DOHH2 (cell line): Measurements from ENCODE around the gene TNFSF15.

Experiments
- H3F3A ChIP-seq: fragments of 200-600 bp; sonication (generic), shearing (Covaris generic); 2 replicates; pipeline ENCODE4 v1.6.0; 2016; ENCODE audit warnings: antibody characterized with exemption, mild to moderate bottlenecking; ENCODE audit not compliant: control insufficient read depth, insufficient read depth
- H3K27ac ChIP-seq: fragments of 200-600 bp; sonication (generic); 2 replicates; pipeline ENCODE4 v1.5.1; 2014; ENCODE audit warnings: low read depth, mild to moderate bottlenecking, low read length, moderate library complexity
- H3K27me3 ChIP-seq: fragments of 200-600 bp; sonication (generic); 2 replicates; pipeline ENCODE4 v1.6.1; 2014; ENCODE audit warnings: mild to moderate bottlenecking, low read length, mixed read lengths; ENCODE audit not compliant: control insufficient read depth
- H3K36me3 ChIP-seq: fragments of 200-600 bp; sonication (generic); 2 replicates; pipeline ENCODE4 v1.6.1; 2014; ENCODE audit warnings: mild to moderate bottlenecking, low read length, moderate library complexity, mixed read lengths; ENCODE audit not compliant: control insufficient read depth
- H3K4me1 ChIP-seq: fragments of 200-600 bp; sonication (generic); 2 replicates; pipeline ENCODE4 v1.6.1; 2014; ENCODE audit warnings: mild to moderate bottlenecking, low read length, mixed read lengths; ENCODE audit not compliant: control insufficient read depth
- H3K4me2 ChIP-seq: fragments of 200-600 bp; sonication (generic); 2 replicates; pipeline ENCODE4 v1.6.0; 2014; ENCODE audit warnings: mild to moderate bottlenecking, low read length, moderate library complexity
- H3K4me3 ChIP-seq: fragments of 200-600 bp; sonication (generic); 2 replicates; pipeline ENCODE4 v1.5.1; 2014; ENCODE audit warnings: mild to moderate bottlenecking, low read length, mixed read lengths
- H3K79me2 ChIP-seq: fragments of 200-600 bp; sonication (generic); 2 replicates; pipeline ENCODE4 v1.6.1; 2014; ENCODE audit warnings: mild to moderate bottlenecking, low read length, mixed read lengths; ENCODE audit not compliant: control insufficient read depth
- H3K9me2 ChIP-seq: fragments of 200-600 bp; sonication (generic); replicated peaks from 2 replicates; pipeline ENCODE4 v1.6.1; 2014; ENCODE audit warnings: mild to moderate bottlenecking, low read length, mixed read lengths; ENCODE audit not compliant: control insufficient read depth
- H3K9me3 ChIP-seq: fragments of 200-600 bp; sonication (generic); 2 replicates; pipeline ENCODE4 v1.6.1; 2014; ENCODE audit warnings: antibody characterized with exemption, low read length, mixed read lengths; ENCODE audit not compliant: control insufficient read depth, insufficient read depth
- H4K20me1 ChIP-seq: fragments of 200-600 bp; sonication (generic); 2 replicates; pipeline ENCODE4 v1.6.0; 2014; ENCODE audit warnings: low read depth, mild to moderate bottlenecking, antibody characterized with exemption, low read length, moderate library complexity; ENCODE audit not compliant: control insufficient read depth, insufficient read depth
- EZH2phosphoT487 ChIP-seq: fragments of 200-600 bp; sonication (generic); IDR thresholded peaks from 2 replicates; pipeline ENCODE4 v1.6.1; 2017; ENCODE audit warnings: borderline replicate concordance, mild to moderate bottlenecking, antibody characterized with exemption, low read length, moderate library complexity, mixed read lengths
- TF ChIP-seq, protein P1 (sequence below): fragments of 200-600 bp; sonication (generic); IDR thresholded peaks from one replicate; pipeline ENCODE4 v1.5.1; 2014; ENCODE audit warnings: antibody characterized with exemption, mild to moderate bottlenecking, low read depth, low read length; ENCODE audit not compliant: poor library complexity, severe bottlenecking

TNFSF15 gene

DNA sequence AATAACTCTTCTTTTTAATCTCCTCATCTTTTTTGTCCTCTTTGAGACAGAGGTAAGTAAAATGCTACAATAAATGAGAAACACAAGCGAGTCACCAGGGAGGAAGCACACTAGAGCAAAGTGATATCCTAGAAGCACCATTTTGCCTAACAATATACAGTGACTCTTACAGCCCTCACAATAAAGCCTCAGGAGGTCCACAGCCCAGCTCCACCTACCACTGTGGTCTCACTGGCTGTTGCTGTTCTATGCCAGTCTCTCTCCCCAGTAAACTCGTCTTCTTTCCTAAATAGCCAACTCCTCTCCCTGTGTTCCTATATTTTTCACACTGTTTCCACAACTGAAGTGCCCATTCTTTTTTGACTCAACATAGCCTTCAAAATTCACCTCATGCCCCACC is 44.3 kb downstream of the TNFSF15 start:
- Histone ChIP-seq H3K27ac (no peak overlapping the region), H4K20me1 (no peaks in the 10 kb centered on the region), H3K79me2 (no peaks in the 10 kb centered on the region), H3K4me3 (no peak overlapping the region), H3F3A (no peaks in the 10 kb centered on the region), H3K9me2 (no peaks in the 10 kb centered on the region), H3K27me3 (peaks cover 21% of the 10 kb centered on the region), H3K36me3 (no peaks in the 10 kb centered on the region), H3K4me2 (no peak overlapping the region), H3K9me3 (no peaks in the 10 kb centered on the region), H3K4me1 (no peaks in the 10 kb centered on the region)
- no peak for TF ChIP-seq EZH2phosphoT487

DNA sequence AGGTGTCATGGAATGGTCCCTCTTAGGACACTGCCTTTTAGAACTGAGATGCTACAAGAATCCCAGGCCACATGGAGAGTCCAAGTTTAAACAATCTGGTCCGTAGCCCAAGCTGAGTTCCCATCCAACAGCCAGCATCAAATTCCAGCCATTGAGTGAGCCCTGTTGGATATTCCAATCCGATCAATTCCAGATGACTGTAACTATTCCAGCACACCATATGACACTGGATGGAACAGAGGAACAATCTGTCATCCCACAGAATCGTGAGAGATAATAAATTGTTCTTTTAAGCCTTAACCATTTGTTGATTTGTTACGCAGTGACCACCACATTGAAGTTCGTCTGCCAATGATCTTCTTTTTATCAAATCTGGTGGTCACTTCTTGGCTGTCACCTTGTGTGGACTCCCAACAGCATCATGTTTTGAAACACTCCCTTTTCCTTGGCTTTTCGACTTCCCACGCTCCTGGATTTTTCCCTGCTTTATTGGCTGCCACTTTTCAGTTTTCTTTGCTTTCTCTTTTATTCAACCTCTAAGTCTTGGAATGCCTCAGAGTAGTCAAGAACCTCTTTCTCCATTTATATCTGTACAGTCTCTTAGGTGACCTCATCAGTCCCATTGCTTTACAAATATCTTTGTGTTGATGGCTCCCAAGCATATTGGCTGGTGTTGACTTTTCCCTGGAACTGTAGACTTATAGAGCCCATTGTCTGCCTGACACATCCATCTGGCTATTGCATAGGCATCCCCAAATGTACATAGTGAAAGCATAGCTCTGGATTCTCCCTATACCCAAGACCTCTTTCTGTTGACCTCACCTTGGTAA is 46.1 kb downstream of the TNFSF15 start:
- Histone ChIP-seq H3K4me2 (no peak overlapping the region), H3K27ac (no peak overlapping the region), H3K4me1 (no peaks in the 10 kb centered on the region), H3K36me3 (no peaks in the 10 kb centered on the region), H3K9me3 (no peaks in the 10 kb centered on the region), H4K20me1 (no peaks in the 10 kb centered on the region), H3K79me2 (no peaks in the 10 kb centered on the region), H3K4me3 (no peak overlapping the region), H3F3A (no peaks in the 10 kb centered on the region), H3K9me2 (no peaks in the 10 kb centered on the region), H3K27me3 (peaks cover 21% of the 10 kb centered on the region)
- TF ChIP-seq EZH2phosphoT487 = no peak
- TF ChIP-seq, protein P1, sequence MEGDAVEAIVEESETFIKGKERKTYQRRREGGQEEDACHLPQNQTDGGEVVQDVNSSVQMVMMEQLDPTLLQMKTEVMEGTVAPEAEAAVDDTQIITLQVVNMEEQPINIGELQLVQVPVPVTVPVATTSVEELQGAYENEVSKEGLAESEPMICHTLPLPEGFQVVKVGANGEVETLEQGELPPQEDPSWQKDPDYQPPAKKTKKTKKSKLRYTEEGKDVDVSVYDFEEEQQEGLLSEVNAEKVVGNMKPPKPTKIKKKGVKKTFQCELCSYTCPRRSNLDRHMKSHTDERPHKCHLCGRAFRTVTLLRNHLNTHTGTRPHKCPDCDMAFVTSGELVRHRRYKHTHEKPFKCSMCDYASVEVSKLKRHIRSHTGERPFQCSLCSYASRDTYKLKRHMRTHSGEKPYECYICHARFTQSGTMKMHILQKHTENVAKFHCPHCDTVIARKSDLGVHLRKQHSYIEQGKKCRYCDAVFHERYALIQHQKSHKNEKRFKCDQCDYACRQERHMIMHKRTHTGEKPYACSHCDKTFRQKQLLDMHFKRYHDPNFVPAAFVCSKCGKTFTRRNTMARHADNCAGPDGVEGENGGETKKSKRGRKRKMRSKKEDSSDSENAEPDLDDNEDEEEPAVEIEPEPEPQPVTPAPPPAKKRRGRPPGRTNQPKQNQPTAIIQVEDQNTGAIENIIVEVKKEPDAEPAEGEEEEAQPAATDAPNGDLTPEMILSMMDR = no peak

DNA sequence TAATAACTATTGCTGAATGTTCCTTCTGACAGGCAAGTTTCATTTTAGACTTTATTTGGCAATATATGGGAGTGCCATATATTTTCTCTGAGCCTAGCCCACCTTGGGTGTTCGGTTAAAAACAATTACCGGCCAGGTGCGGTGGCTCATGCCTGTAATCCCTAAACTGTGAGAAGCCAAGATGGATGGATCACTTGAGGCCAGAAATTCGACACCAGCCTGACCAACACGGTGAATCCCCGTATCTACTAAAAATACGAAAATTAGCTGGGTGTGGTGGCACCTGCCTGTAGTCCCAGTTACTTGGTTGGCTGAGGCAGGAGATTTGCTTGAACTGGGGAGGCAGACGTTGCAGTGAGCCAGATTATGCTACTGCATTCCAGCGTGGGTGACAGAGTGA is 47.9 kb downstream of the TNFSF15 start:
- TF ChIP-seq, protein P1 = no peak
- no peak for TF ChIP-seq EZH2phosphoT487
- H3K27ac ChIP-seq = no peak overlapping the region
- H3K36me3 ChIP-seq = no peaks in the 10 kb centered on the region
- no peak overlapping the region for H3K4me2 ChIP-seq
- no peaks in the 10 kb centered on the region for H3K9me3 ChIP-seq
- H3K79me2 ChIP-seq = no peaks in the 10 kb centered on the region
- H3K27me3 ChIP-seq = peaks cover 15% of the 10 kb centered on the region
- no peaks in the 10 kb centered on the region for H3F3A ChIP-seq
- H4K20me1 ChIP-seq = no peaks in the 10 kb centered on the region
- no peaks in the 10 kb centered on the region for H3K4me1 ChIP-seq
- no peak overlapping the region for H3K4me3 ChIP-seq
- no peaks in the 10 kb centered on the region for H3K9me2 ChIP-seq

DNA sequence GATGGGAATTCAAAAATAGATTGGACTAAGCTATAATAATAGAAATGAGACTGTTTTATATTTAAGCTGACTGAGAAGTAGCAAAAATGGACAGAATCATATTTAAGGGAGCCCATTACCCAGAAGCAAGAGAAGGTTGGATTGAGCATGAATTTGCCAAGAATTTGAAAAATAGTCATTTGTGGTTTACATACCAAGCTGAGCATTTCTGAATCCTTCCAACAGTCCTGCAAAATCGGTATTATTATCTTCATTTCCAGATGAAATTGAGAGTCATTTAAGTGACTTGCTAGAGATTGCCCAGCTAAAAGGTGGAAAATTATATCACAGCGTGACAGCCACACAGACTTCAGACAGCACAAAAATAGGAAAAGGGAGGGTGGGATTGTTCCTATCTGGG is 48.4 kb downstream of the TNFSF15 start:
- no peaks in the 10 kb centered on the region for H3K4me1 ChIP-seq
- no peaks in the 10 kb centered on the region for H3K36me3 ChIP-seq
- no peak overlapping the region for H3K4me3 ChIP-seq
- peaks cover 14% of the 10 kb centered on the region for H3K27me3 ChIP-seq
- TF ChIP-seq, protein P1 = no peak
- no peak for TF ChIP-seq EZH2phosphoT487
- no peaks in the 10 kb centered on the region for H3K9me2 ChIP-seq
- no peak overlapping the region for H3K27ac ChIP-seq
- H3K4me2 ChIP-seq = no peak overlapping the region
- no peaks in the 10 kb centered on the region for H3F3A ChIP-seq
- no peaks in the 10 kb centered on the region for H3K9me3 ChIP-seq
- no peaks in the 10 kb centered on the region for H3K79me2 ChIP-seq
- H4K20me1 ChIP-seq = no peaks in the 10 kb centered on the region
